ENCODE measurements around the gene PDXP.
"Not testable (repeated sequence)": the region's sequence is repeated elsewhere in the genome, so short reads cannot be mapped to it uniquely, and the experiment has no call there.

PDXP gene

GRCh38 chr22:37692627-37693285 lies 34.2 kb downstream of the PDXP start:
- no peak overlapping the region for H3K4me3 ChIP-seq (ENCODE audit: low read length)
- DNase-seq (ENCODE audit: low read depth), result no peak
- no peak for TF ChIP-seq CTCF (conservative IDR thresholded peaks at IDR 0.05; ENCODE audit: low read depth, low read length)

- DNase-seq (ENCODE audit: low read depth); H3K4me3 ChIP-seq (ENCODE audit: low read length): not testable (repeated sequence)
Measured at GRCh38 chr22:37694131-37694530, 35.6 kb downstream of the PDXP start.

GRCh38 chr22:37696260-37696656 lies 37.7 kb downstream of the PDXP start:
- peak overlapping the region; percentile 30 for H3K4me3 ChIP-seq (ENCODE audit: low read length)
- DNase-seq (ENCODE audit: low read depth), result not testable (repeated sequence)

DNA sequence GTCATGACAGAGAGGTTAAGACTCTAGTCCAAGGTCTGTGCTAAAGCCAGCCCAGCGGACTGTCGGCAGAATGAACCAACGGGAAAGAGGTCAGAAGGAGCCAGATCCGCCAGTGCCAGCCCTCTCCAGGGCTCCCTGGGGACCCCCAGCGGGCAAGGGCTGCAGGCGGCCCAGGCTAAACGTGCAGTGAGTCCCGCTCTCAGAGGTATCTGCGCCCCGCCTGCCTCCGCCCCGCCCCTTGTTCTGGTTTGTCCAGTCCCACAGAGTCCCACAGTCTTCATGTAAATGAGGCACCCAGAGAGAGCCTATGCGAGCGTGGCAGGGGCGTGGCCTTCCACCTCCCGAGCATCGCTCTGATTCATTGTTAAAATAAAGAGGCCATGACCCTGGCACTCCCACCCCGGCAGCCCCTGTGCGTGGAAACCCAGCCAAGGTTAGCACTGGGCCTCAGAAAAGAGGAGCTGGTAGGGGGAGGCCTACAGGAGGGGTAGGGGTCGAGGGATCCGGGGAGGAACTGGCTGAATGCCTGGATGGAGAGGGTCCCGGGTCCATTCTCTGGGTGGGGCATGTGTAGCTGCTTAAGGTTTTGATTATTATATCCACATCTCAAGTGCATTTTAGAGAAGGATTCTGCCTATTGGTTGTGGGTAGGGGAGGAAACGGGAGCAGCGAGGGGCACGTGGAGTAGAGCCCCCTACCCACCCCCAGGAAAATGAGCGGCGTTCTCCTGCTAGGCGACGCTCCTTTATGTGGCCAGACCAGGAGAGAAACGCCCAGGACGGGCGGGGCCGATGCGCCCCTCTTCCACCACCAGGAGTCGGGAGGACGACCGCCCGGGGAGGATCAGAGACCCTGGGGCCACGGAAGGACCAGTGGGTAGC lies 38.4 kb downstream of the PDXP start, which contains the start of gene TRIOBP:
Gene TRIOBP, plus strand, starts transcription at position 392 of the 881 bp plus-strand sequence. CDS start 4,318 bp downstream, outside the sequence.
- TF ChIP-seq CTCF (conservative IDR thresholded peaks at IDR 0.05; ENCODE audit: low read depth, low read length), result peak; percentile 69
- peak within 1 kb of the TSS; percentile 41 for H3K4me3 ChIP-seq (ENCODE audit: low read length)
- peak; percentile 84 for DNase-seq (ENCODE audit: low read depth)

GRCh38 chr22:37697538-37697835 lies 39.0 kb downstream of the PDXP start:
- no peak for TF ChIP-seq CTCF (conservative IDR thresholded peaks at IDR 0.05; ENCODE audit: low read depth, low read length)
- DNase-seq (ENCODE audit: low read depth), result no peak

GRCh38 chr22:37701141-37701786 lies 42.7 kb downstream of the PDXP start:
- no peak overlapping the region for H3K4me3 ChIP-seq (ENCODE audit: low read length)
- no peak for DNase-seq (ENCODE audit: low read depth)
- TF ChIP-seq CTCF (conservative IDR thresholded peaks at IDR 0.05; ENCODE audit: low read depth, low read length), result no peak

More at GRCh38 chr22:37697538-37697835, 39.0 kb downstream of the PDXP start:
- peak overlapping the region; percentile 41 for H3K4me3 ChIP-seq (ENCODE audit: low read length)

GRCh38 chr22:37703906-37704305 lies 45.4 kb downstream of the PDXP start:
- no peak for TF ChIP-seq CTCF (conservative IDR thresholded peaks at IDR 0.05; ENCODE audit: low read depth, low read length)
- no peak overlapping the region for H3K4me3 ChIP-seq (ENCODE audit: low read length)
- no peak for DNase-seq (ENCODE audit: low read depth)

Data from retinal pigment epithelial cell (primary cell).